NCI-H69 (cell line): ENCODE results near the gene CYS1.
"Not testable (repeated sequence)": the region's sequence is repeated elsewhere in the genome, so short reads cannot be mapped to it uniquely, and the experiment has no call there.

Experiments
- DNase-seq: peaks from one replicate; lab custom pipeline; 2025; lab: John Stamatoyannopoulos, UW

CYS1 gene

GRCh38 chr2:10079870-10080535 is at the start of gene CYS1:
TSS of gene CYS1 (minus strand) at chr2:10080411. CDS start at chr2:10080223, 188 bp downstream.
- DNase-seq, result peak; percentile 21

GRCh38 chr2:10129490-10129889 is 49.3 kb upstream of the CYS1 start:
- no peak for DNase-seq

GRCh38 chr2:10128420-10128819 is 48.2 kb upstream of the CYS1 start:
- DNase-seq, result no peak

- no peak for DNase-seq
These were observed 46.4 kb upstream of the CYS1 start for GRCh38 chr2:10126632-10127026.

- no peak for DNase-seq
These were observed 45.8 kb upstream of the CYS1 start for GRCh38 chr2:10125842-10126631.

- peak; percentile 71 for DNase-seq
These were observed 44.4 kb upstream of the CYS1 start for GRCh38 chr2:10124538-10125045.

GRCh38 chr2:10123281-10123680 is 43.1 kb upstream of the CYS1 start:
- DNase-seq, result peak; percentile 31

GRCh38 chr2:10122500-10123280 is 42.5 kb upstream of the CYS1 start, which contains the start of gene RRM2:
TSS of gene RRM2 (plus strand) at chr2:10122739. CDS start at chr2:10122799, 60 bp downstream.
- peak; percentile 95 for DNase-seq

GRCh38 chr2:10120877-10121574 is 40.8 kb upstream of the CYS1 start:
- DNase-seq, result peak; percentile 58

GRCh38 chr2:10120158-10120876 is 40.1 kb upstream of the CYS1 start:
- peak; percentile 95 for DNase-seq

GRCh38 chr2:10119601-10120157 is 39.5 kb upstream of the CYS1 start:
- DNase-seq, result no peak

GRCh38 chr2:10119027-10119325 is 38.8 kb upstream of the CYS1 start:
- DNase-seq, result no peak

- no peak for DNase-seq
These were observed 29.1 kb upstream of the CYS1 start for GRCh38 chr2:10109311-10109710.

- DNase-seq, result not testable (repeated sequence)
These were observed 24.7 kb upstream of the CYS1 start for GRCh38 chr2:10104906-10105305.

GRCh38 chr2:10103179-10103578 is 23.0 kb upstream of the CYS1 start:
- peak; percentile 52 for DNase-seq

GRCh38 chr2:10101491-10101890 is 21.3 kb upstream of the CYS1 start:
- DNase-seq, result no peak

GRCh38 chr2:10097352-10098148 is 17.3 kb upstream of the CYS1 start:
- DNase-seq, result peak; percentile 81

GRCh38 chr2:10096641-10097040 is 16.4 kb upstream of the CYS1 start:
- no peak for DNase-seq

- no peak for DNase-seq
These were observed 15.0 kb upstream of the CYS1 start for GRCh38 chr2:10095175-10095574.

- no peak for DNase-seq
These were observed 14.1 kb upstream of the CYS1 start for GRCh38 chr2:10094271-10094814.
